Right kidney (tissue), 1 donor: ENCODE results near the gene FAM83F.
A peak's percentile ranks its signal among the peaks of the same experiment; 100 is the strongest.

Source experiments
- DNase-seq: peaks from one replicate; pipeline ENCODE4 v3.0.0-alpha.2; 2016

FAM83F gene

DNA sequence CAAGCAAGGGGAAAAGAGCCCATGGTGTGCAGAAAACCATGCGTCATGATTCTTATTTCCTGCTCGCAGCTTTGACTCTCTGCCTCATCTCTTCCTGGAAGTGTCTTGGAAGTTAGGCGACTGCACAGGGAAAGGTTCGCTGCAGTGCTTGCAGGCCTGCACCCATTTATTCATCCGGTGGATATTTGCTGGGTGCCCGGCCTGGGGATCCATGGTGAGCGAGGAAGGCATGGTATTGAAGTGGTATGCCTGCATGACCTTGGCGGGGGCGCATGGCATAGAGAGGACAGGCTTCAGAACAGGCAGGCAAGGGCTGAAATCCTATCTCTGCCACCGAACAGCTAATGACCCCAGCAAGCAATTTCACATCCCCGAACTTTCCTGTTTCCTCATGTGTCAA, 40.6 kb downstream of the FAM83F start:
- no peak for DNase-seq

GRCh38 chr22:40036126-40036525, 41.4 kb downstream of the FAM83F start:
- DNase-seq, result no peak

DNA sequence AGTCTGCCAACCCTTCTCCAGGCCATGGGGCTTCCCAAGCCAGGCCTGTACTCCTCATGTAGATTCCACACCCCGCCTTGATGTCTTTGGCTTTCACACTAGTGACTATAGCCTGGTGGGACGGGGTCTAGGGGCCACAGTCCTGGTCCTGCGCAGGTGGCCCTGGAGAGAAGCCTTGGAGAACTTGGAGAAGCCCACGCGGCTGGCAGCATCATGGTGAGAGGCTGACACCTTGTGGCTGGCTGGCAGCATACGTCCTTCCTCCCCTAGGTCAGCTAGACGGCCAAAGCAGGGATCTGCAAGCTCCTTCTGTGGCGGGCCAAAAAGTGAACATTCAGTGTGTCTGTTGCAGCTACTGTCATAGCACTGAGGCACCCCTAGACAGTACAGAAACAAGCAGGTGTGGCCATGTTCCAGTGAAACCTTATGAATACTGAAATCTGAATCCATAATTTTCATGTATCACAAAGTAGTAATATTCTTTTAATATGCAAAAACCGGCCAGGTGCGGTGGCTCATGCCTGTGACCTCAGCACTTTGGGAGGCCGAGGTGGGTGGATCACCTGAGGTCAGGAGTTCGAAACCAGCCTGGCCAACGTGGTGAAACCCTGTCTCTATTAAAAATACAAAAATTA, 42.0 kb downstream of the FAM83F start:
- peak; percentile 49 for DNase-seq

DNA sequence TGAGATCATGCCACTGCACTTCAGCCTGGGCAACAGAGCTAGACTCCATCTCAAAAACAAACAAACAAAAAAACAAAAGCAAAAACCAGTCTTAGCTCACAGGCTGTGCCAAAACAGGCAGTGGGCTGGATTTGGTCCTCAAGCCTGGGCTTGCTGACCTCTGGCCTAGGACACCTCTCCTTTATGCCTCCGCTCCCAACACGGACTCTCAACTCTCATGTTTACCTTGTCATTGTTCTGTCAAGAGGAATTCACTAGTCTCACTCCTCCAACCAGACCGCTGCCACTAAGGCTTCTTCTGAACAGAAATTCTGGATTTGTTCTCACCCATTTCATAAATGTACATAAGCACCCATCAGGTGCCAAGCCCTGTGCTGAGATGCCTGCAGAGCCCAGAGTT, 42.6 kb downstream of the FAM83F start:
- no peak for DNase-seq

DNA sequence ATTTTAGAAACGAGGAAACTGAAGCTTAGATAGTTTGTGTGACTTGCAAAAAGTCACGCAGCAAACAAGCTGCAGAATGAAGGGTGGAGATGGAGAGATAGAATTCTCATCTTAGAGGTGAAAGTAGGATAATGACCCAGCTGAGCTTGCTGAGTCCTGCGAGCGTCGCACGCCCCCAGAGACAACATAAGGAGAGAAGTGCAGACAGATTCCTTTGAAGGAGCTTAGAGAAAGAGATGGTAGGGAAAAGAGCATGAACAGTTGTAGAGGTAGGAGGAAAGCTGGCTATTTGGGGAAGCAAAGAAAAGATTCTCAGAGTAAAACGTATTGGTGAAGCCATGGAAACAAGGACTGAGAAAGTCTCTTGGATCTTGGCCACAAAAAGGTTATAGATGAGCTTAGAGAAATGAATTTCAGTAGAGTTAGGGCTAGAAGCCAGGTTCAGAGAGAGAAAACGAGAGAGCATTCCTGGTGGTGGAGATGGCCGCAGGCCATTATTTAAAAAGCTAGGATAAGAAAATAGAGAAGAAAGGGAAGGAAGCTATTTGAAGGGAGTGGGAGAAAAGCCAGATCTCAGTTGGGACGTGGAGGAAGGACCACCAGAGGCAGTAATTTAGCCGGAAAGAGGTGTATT, 44.8 kb downstream of the FAM83F start:
- DNase-seq, result no peak

GRCh38 chr22:40040927-40041326, 46.2 kb downstream of the FAM83F start:
- peak; percentile 52 for DNase-seq

- no peak for DNase-seq
Observed at GRCh38 chr22:40041366-40042137, 46.8 kb downstream of the FAM83F start.

GRCh38 chr22:40042312-40042711, 47.6 kb downstream of the FAM83F start:
- DNase-seq, result no peak

- DNase-seq, result no peak
Observed at GRCh38 chr22:40043081-40043480, 48.3 kb downstream of the FAM83F start.

- DNase-seq, result no peak
Observed at GRCh38 chr22:40043793-40044101, 49.0 kb downstream of the FAM83F start.

DNA sequence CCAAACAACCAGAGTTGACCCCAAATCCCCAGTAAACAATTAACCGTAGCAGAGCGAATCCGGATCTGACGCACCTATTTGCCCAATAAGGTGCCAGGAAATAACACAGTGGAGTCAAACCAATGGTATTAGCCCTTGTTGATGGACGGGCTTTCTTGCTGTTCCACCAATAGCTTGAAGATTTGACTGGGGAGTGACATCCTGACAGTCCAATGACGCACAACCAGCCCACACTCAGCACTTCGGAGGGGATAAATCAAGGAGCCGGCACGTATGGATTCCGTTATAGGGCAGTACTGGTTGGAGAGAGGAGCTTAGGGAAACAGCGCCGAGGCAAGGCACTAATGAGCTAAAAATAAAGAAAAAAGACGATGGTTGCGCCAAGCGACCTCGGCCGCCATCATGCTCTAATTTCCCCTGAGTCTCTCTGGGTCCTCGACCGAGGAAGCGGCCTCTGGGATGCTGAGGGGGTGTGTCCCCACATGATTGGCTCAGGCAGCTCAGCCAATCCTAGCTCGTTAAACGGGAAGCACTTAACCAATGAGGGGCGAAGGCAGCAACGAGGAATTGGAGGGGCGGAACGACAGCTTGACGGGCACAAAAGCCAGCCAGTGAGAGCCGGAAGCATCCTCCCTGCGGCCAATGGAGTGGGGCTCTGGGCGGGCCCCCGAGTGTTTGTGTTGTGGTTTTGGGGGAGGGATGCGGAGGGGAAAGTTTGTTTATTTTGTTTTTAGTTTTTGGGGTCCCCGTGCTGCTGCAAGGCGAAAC, 49.5 kb downstream of the FAM83F start:
- DNase-seq, result peak; percentile 100

DNA sequence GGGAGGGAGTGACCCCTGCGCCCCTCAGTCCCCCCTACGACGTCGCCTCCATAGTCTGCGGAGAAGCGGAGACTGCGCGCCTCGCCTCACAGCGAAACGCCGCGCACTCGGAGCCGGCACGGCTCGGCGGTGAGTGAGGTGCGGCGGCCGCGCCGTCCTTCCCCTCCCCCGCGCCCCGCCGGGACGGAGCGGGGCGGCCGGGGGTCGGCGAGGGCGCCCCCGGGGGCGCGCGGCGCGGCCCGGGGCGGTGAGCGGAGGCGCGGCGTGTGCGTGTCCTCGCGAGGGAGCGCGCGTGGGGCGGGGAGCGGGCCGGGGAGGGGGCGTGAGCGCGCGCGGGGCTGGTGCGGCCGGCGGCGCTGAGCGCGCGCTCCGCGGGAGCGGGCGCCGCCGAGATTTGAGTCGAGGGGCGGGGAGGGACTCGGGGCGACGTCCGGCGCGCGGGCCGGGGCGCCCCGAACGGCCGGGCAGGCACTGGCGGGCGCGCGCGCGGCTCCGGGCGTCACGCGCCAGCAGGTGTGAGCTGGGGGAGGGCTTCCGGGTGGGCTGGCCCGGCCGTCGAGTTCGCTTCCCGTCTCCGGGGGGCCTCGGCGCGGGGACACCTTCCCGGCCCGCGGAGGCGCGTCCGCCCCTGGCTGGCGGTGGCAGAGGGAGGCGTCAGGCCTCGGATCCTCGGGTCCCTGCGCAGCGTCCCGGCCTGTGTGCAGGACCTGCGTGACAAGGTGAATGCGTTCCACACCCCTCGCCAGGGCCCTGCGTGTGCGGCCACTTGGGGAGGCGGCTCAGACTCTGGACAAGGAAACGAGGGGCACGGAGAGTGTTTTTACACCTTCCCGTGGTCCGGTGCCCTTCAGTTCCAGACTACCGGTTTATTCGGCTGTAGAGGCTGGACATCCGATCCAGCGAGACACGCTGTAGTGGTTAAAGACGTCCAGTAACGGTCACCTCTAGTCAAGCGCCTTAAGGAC, 50.4 kb downstream of the FAM83F start:
- DNase-seq, result peak; percentile 80

GRCh38 chr22:40046126-40046525, 51.4 kb downstream of the FAM83F start:
- no peak for DNase-seq

GRCh38 chr22:40050258-40050657, 55.5 kb downstream of the FAM83F start:
- no peak for DNase-seq

GRCh38 chr22:40051322-40051721, 56.6 kb downstream of the FAM83F start:
- DNase-seq, result no peak

GRCh38 chr22:40053460-40053859, 58.7 kb downstream of the FAM83F start:
- no peak for DNase-seq

DNA sequence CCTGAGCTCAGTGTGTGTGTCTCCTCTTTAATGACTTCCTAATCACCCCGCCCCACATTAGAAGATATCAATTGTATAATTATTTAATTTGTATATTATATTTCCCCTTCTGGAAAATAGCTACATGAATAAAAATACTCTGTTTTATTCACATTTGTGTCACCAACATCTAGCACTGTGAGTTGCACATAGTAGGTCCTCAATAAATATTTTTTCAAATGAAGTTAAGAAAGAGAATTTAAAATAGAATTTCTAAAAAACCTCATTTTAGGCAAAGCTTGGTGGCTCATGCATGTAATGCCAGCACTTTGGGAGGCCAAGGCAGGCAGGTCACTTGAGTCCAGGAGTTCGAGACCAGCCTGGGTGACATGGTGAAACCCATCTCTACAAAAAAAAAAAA, 59.7 kb downstream of the FAM83F start:
- DNase-seq, result no peak

GRCh38 chr22:40055143-40055883, 60.6 kb downstream of the FAM83F start:
- no peak for DNase-seq

DNA sequence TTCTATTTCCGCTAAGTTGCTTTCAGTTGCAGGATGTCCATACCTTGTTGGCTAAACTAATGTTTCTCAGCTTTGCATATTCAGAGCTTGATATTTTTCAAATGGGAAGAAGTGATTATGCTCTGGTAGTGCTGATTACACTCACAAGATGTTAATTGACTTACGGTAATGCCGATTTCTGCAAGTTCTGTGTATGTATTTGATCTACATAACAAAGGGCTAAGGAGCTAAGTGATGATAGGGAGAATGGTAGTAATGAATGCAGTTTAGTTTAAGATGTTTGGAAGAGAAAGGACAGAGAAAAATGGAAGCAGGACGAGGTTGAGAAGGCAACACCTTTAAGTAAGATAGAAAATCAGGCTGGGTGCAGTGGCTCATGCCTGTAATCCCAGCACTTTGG, 61.4 kb downstream of the FAM83F start:
- DNase-seq, result no peak

- no peak for DNase-seq
Observed at GRCh38 chr22:40056559-40056958, 61.8 kb downstream of the FAM83F start.

DNA sequence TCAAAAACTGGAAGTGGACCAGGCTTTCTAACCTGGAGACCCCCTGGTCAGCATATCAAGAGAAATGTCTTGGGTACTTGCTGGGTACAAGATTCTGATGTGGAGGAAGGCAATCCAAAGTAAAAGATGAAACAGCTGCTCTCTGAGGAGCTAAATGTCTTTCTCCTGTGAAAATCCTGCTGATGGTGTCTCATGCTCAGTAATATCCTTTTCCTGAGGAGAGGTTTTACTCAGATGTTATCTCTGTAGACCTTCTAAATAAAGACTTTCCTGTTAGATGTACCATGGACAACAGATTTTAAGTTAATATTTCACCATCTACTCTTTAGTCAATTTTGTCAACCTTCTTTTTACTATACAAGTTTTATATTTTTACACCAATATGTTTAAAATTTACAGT, 62.9 kb downstream of the FAM83F start:
- DNase-seq, result no peak
